ENCODE measurements around the gene FIP1L1. TPM values are rescaled to one million over a fixed set of nuclear protein-coding genes. Genes with fewer than 3 reads are reported as not detected.

The FIP1L1 gene
- total RNA-seq, 1 experiment from 2014 or later, result 68.0 TPM

- Histone ChIP-seq H2BK12ac (ENCODE audit: insufficient read length, low read depth, low read length) (no peak overlapping the region), H2AK5ac (ENCODE audit: insufficient read length, low read length) (no peak overlapping the region), H4K20me1 (ENCODE audit: control insufficient read depth, insufficient read depth, insufficient read length) (no peaks in the 10 kb centered on the region), H3K4ac (ENCODE audit: low read depth, low read length) (no peak overlapping the region), H4K5ac (ENCODE audit: insufficient read length, low read depth, low read length) (no peak overlapping the region), H3K27me3 (ENCODE audit: insufficient read depth, low read length) (no peaks in the 10 kb centered on the region; the same call in 1 of the 2 replicates), H3K56ac (ENCODE audit: insufficient read length, low read depth, low read length) (no peak overlapping the region), H2BK120ac (ENCODE audit: low read depth, low read length, poor library complexity, severe bottlenecking) (no peak overlapping the region), H4K8ac (replicated peaks; ENCODE audit: insufficient read length, low read depth, low read length) (no peak overlapping the region), H2AFZ (ENCODE audit: low read length) (no peak overlapping the region), H2BK5ac (ENCODE audit: insufficient read length, low read length) (no peak overlapping the region), H3K9me3 (ENCODE audit: control insufficient read depth, low read depth, low read length) (no peaks in the 10 kb centered on the region), H4K91ac (ENCODE audit: insufficient read length, low read depth, low read length) (no peak overlapping the region), H3K4me1 (ENCODE audit: insufficient read depth, low read length) (no peaks in the 10 kb centered on the region), H3T11ph (ENCODE audit: low read length) (no peak overlapping the region), H3K4me2 (ENCODE audit: insufficient read depth, insufficient read length, low read length) (peak overlapping the region; percentile 86), H3K27ac (ENCODE audit: insufficient read length, low read depth, low read length) (no peak overlapping the region), H3K79me2 (ENCODE audit: insufficient read depth, low read length) (peaks cover 23% of the 10 kb centered on the region; the same call in 1 of the 2 replicates), H3K14ac (ENCODE audit: insufficient read depth, low read length) (no peak overlapping the region), H3K79me1 (ENCODE audit: insufficient read depth, low read depth, low read length, poor library complexity, severe bottlenecking) (peaks cover 2% of the 10 kb centered on the region), H3K18ac (ENCODE audit: insufficient read length, low read depth, low read length) (no peak overlapping the region), H3K23me2 (ENCODE audit: insufficient read length, low read depth, low read length, poor library complexity, severe bottlenecking) (peaks cover 2% of the 10 kb centered on the region), H2BK20ac (ENCODE audit: low read depth, low read length, poor library complexity, severe bottlenecking) (no peak overlapping the region), H3K9ac (ENCODE audit: extremely low read depth, insufficient read length, low read length) (no peak overlapping the region), H2BK15ac (ENCODE audit: low read depth, low read length) (no peak overlapping the region), H3K23ac (ENCODE audit: insufficient read length, low read depth, low read length) (no peak overlapping the region)
- H3K4me1 Mint-ChIP-seq, result peaks cover 15 to 22% of the 10 kb centered on the region in 2 experiments
- peak overlapping the region; percentile 95 to 99 for H3K4me3 Mint-ChIP-seq
- no peak for DNase-seq
- no peaks in the 10 kb centered on the region for H3K9me3 Mint-ChIP-seq
- peak overlapping the region in 1 of 3 experiments; percentile 24; a peak in 2 of 7 replicates for H3K27ac Mint-ChIP-seq
- peaks cover 0 to 11% (median 7%) of the 10 kb centered on the region in 3 experiments; a peak in 5 of 7 replicates for H3K36me3 Mint-ChIP-seq (ENCODE audit: insufficient read depth in 1 of 3, low read depth in 3 of 3)
- TF ChIP-seq, protein P1, sequence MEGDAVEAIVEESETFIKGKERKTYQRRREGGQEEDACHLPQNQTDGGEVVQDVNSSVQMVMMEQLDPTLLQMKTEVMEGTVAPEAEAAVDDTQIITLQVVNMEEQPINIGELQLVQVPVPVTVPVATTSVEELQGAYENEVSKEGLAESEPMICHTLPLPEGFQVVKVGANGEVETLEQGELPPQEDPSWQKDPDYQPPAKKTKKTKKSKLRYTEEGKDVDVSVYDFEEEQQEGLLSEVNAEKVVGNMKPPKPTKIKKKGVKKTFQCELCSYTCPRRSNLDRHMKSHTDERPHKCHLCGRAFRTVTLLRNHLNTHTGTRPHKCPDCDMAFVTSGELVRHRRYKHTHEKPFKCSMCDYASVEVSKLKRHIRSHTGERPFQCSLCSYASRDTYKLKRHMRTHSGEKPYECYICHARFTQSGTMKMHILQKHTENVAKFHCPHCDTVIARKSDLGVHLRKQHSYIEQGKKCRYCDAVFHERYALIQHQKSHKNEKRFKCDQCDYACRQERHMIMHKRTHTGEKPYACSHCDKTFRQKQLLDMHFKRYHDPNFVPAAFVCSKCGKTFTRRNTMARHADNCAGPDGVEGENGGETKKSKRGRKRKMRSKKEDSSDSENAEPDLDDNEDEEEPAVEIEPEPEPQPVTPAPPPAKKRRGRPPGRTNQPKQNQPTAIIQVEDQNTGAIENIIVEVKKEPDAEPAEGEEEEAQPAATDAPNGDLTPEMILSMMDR (conservative IDR thresholded peaks at IDR 0.05), result no peak
- peaks cover 34% of the 10 kb centered on the region for H3K27me3 Mint-ChIP-seq (ENCODE audit: low read depth)
- WGBS (ENCODE audit: extremely low coverage, insufficient read length, low lambda C conversion rate), result no CpG with 5 or more reads among the region's 5 CpGs
Measured at GRCh38 chr4:53376900-53377299, 541 bp upstream of the FIP1L1 start.

Measured in H9 (cell line).